Stimulated activated CD4-positive, alpha-beta T cell treated with anti-CD3 and anti-CD28 coated beads, Interleukin-1b, Interleukin-23, amount 100 ng/mL, for 1 hour (primary cell): ENCODE data around the gene RAB40B.
"Not testable (repeated sequence)": the region's sequence is repeated elsewhere in the genome, so short reads cannot be mapped to it uniquely, and the experiment has no call there.

ENCODE experiments used
- DNase-seq, 2 donors: peaks; one replicate each; pipeline ENCODE4 v3.0.0-alpha.2; 2020; ENCODE audit warnings: low read depth in 2 of 2

The RAB40B gene

GRCh38 chr17:82668024-82668630, 30.4 kb downstream of the RAB40B start:
- DNase-seq, result no peak

- no peak for DNase-seq
Measured at GRCh38 chr17:82667668-82668000, 30.9 kb downstream of the RAB40B start.

- no peak for DNase-seq
Measured at GRCh38 chr17:82666931-82667667, 31.4 kb downstream of the RAB40B start.

GRCh38 chr17:82665891-82666290, 32.6 kb downstream of the RAB40B start:
- no peak for DNase-seq

GRCh38 chr17:82665217-82665616, 33.3 kb downstream of the RAB40B start:
- no peak for DNase-seq

GRCh38 chr17:82664701-82665182, 33.8 kb downstream of the RAB40B start:
- DNase-seq, result no peak

- no peak for DNase-seq
Measured at GRCh38 chr17:82664276-82664575, 34.3 kb downstream of the RAB40B start.

GRCh38 chr17:82663381-82664275, 34.9 kb downstream of the RAB40B start:
- DNase-seq, result no peak

GRCh38 chr17:82662711-82663261, 35.7 kb downstream of the RAB40B start:
- no peak for DNase-seq

GRCh38 chr17:82661717-82662683, 36.5 kb downstream of the RAB40B start:
- no peak for DNase-seq

- no peak for DNase-seq
Measured at GRCh38 chr17:82659886-82660285, 38.6 kb downstream of the RAB40B start.

GRCh38 chr17:82658796-82659452, 39.6 kb downstream of the RAB40B start:
- DNase-seq, result no peak

- DNase-seq, result no peak
Measured at GRCh38 chr17:82658331-82658730, 40.2 kb downstream of the RAB40B start.

GRCh38 chr17:82657926-82658325, 40.6 kb downstream of the RAB40B start:
- no peak for DNase-seq

- DNase-seq, result no peak
Measured at GRCh38 chr17:82656266-82656665, 42.2 kb downstream of the RAB40B start.

- DNase-seq, result no peak
Measured at GRCh38 chr17:82655523-82655922, 43.0 kb downstream of the RAB40B start.

- DNase-seq, result no peak
Measured at GRCh38 chr17:82655038-82655479, 43.4 kb downstream of the RAB40B start.

- DNase-seq, result not testable (repeated sequence)
Measured at GRCh38 chr17:82654611-82655010, 43.9 kb downstream of the RAB40B start.

- no peak for DNase-seq
Measured at GRCh38 chr17:82653651-82654528, 44.6 kb downstream of the RAB40B start.

GRCh38 chr17:82650723-82651122, 47.8 kb downstream of the RAB40B start:
- no peak for DNase-seq
